Muscle of leg (tissue), 16 donors: ENCODE results near the gene RMDN2. TPM values are rescaled to one million over a fixed set of nuclear protein-coding genes. Genes with fewer than 3 reads are reported as not detected.
A peak's percentile ranks its signal among the peaks of the same experiment; 100 is the strongest.

Experiments
- DNase-seq: peaks from one replicate; pipeline ENCODE4 v3.0.0; 2013
- H3K27ac ChIP-seq: one replicate; pipeline ENCODE4 v1.5.1; 2013; ENCODE audit warnings: mild to moderate bottlenecking, low read length, control low read depth
- H3K27me3 ChIP-seq: one replicate; pipeline ENCODE4 v1.6.1; 2013; ENCODE audit warnings: low read length; ENCODE audit not compliant: control insufficient read depth, insufficient read depth
- H3K36me3 ChIP-seq: one replicate; pipeline ENCODE4 v1.6.1; 2013; ENCODE audit warnings: low read length; ENCODE audit not compliant: control insufficient read depth, insufficient read depth
- H3K4me1 ChIP-seq: one replicate; pipeline ENCODE4 v1.6.1; 2013; ENCODE audit warnings: low read length; ENCODE audit not compliant: control insufficient read depth, insufficient read depth
- H3K4me3 ChIP-seq: one replicate; pipeline ENCODE4 v1.5.1; 2013; ENCODE audit warnings: low read length, control low read depth
- H3K9me3 ChIP-seq: replicated peaks from 2 replicates; pipeline ENCODE4 v1.6.1; 2013; ENCODE audit warnings: low read depth, low read length; ENCODE audit not compliant: control insufficient read depth
- WGBS: methylation state at CpG from one replicate; pipeline ENCODE4 v1.1.5; 2013; ENCODE audit warnings: missing lambda C conversion rate; ENCODE audit not compliant: insufficient coverage; 5-methylcytosine and 5-hydroxymethylcytosine counted together
- long read RNA-seq, 11 donors: transcript quantifications; one replicate each; lab custom pipeline, GENCODE V29; 2026
- polyA plus RNA-seq, 8 donors: library from polyadenylated mRNA; unstranded; fragments of 120-200 nt; gene quantifications; one replicate each; pipeline versions ENCODE4 v1.2.1 to v1.2.3, GENCODE V29; 2013; ENCODE audit warnings: inconsistent platforms in 1 of 8, low replicate concordance in 1 of 8; ENCODE audit not compliant: insufficient read length in 8 of 8, insufficient read depth in 1 of 8
- total RNA-seq: library from RNA; stranded (reverse); fragments of 120-200 nt; gene quantifications from one replicate; pipeline ENCODE4 v1.2.4, GENCODE V29; 2013

Gene RMDN2, protein sequence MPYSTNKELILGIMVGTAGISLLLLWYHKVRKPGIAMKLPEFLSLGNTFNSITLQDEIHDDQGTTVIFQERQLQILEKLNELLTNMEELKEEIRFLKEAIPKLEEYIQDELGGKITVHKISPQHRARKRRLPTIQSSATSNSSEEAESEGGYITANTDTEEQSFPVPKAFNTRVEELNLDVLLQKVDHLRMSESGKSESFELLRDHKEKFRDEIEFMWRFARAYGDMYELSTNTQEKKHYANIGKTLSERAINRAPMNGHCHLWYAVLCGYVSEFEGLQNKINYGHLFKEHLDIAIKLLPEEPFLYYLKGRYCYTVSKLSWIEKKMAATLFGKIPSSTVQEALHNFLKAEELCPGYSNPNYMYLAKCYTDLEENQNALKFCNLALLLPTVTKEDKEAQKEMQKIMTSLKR
- total RNA-seq = 5.1 TPM
- 1 to 10 TPM; 2.6 to 5.1 (median 3.5) TPM for polyA plus RNA-seq
- long read RNA-seq, donor 1 = 0 reads
- long read RNA-seq, donor 2 = 0 reads
- long read RNA-seq, donor 3 = 0 reads
- long read RNA-seq, donor 4, partial matches to known transcripts = 0 of 2 reads
- long read RNA-seq, donor 4, other reads (novel, unspliced or antisense) = 0 of 2 reads
- long read RNA-seq, donor 5, partial matches to known transcripts = 0 of 2 reads
- long read RNA-seq, donor 5, other reads (novel, unspliced or antisense) = 0 of 2 reads
- long read RNA-seq, donor 6, partial matches to known transcripts = 0 of 2 reads
- long read RNA-seq, donor 6, other reads (novel, unspliced or antisense) = 0 of 2 reads
- long read RNA-seq, donor 7, partial matches to known transcripts = 0 of 1 reads
- long read RNA-seq, donor 7, other reads (novel, unspliced or antisense) = 0 of 1 reads
- long read RNA-seq, donor 8, partial matches to known transcripts = 0 of 1 reads
- long read RNA-seq, donor 8, other reads (novel, unspliced or antisense) = 0 of 1 reads
- long read RNA-seq, donor 9 = 0 reads
- long read RNA-seq, donor 10, partial matches to known transcripts = 0 of 3 reads
- long read RNA-seq, donor 10, other reads (novel, unspliced or antisense) = 0 of 3 reads
- long read RNA-seq, donor 11, partial matches to known transcripts = 0 of 1 reads
- long read RNA-seq, donor 11, other reads (novel, unspliced or antisense) = 0 of 1 reads

DNA sequence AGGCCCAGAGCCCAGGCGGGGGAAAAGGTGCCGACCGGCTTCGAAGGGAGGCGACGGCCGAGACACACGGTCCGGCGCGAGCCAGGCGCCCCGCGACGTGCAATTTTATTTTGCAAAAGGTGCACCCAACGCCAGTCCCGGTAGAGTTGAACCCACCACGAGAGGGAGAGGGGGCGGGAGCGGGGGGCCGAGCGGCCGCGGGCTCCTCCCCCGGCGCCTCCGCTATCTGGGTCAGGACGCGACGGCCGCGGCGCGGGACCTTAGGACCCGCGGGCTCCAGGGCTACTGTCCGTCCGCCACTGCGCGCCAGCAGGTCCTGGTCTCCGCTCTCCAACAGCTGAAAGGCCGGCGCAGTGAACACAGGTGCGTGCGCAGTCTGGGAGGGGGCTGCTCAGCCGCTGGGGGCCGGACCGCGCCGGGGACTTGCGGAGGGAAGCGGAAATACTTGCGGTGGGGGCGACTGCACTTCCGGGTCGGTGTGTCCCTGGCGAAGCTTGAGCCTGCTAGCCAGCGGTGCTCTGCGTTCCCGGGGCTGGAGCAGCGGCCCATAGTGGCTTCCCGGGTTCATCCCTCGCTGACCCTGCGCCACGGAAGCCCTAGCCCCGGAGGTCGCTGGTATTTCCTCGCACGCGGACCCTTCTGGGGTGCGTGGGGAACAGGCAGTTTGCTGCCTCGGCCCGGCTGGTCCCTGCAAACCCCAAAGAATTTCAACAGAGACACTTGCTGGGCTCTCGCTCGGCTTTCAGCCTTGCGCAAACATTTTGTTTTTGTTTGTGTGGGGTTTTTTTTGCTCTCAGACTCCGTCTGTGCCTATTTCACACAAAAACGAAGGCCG, at the start of gene RMDN2:
RMDN2 (plus strand) TSS at position 225 of the 835 bp plus-strand sequence. CDS start 3,991 bp downstream, outside the sequence.
- WGBS = under 1% methylated on average over 70 of the region's 79 CpGs
- H3K4me3 ChIP-seq = peak within 1 kb of the TSS; percentile 75
- no peaks in the 10 kb centered on the region for H3K36me3 ChIP-seq
- peaks cover 6% of the 10 kb centered on the region for H3K4me1 ChIP-seq
- H3K9me3 ChIP-seq = no peaks in the 10 kb centered on the region
- peak within 1 kb of the TSS; percentile 96 for H3K27ac ChIP-seq
- no peaks in the 10 kb centered on the region for H3K27me3 ChIP-seq
- peak; percentile 97 for DNase-seq

DNA sequence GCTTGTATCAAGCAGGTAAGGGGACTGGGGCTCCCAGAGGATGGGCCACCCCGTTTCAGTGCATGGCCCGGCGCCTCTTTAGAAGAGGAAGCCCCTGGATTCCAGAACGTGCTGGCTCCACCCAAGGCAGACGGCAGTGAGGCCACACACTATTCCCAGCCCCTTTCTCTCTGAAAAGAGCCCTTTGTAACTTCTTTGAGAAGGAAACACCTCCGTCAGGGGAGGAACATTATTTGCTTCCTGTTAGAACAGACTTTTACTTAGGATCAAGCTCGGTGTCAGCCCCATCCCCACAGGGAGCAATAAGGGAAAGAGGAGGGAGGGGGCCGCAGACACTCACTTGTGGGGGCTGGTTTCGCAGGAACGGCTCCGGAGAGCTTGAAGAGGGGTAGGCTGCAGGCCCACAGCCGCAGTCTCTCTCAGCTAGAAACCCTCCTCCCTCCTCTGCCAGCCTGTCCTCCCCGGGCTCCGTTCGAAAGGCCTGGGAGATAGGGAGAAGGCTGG, 49.6 kb upstream of the RMDN2 start:
- Histone ChIP-seq H3K4me1 (peaks cover 20% of the 10 kb centered on the region), H3K9me3 (no peaks in the 10 kb centered on the region), H3K27me3 (peaks cover 15% of the 10 kb centered on the region), H3K27ac (no peak overlapping the region), H3K36me3 (no peaks in the 10 kb centered on the region), H3K4me3 (no peak overlapping the region)
- no peak for DNase-seq
- WGBS = 20% methylated on average over 5 of the region's 15 CpGs

DNA sequence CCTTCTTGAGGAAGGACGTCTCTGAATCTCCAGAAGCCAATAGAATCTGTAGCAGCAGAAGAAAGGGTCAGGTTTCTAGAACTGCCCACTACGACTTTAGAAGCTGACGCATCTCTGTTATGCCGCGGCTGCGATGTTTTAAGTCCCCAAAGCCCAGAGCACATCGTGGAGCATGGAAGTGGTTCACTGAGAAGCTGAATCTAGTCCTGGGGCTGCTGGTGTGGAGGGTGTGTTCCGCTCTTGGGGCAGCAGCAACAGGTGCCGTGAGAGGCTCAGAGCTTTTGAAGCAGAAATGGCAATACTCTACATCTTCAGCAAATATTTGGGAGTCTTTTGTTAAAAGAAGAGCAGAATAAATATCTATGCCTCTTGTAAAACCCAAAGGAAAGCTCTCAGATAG, 48.9 kb upstream of the RMDN2 start:
- Histone ChIP-seq H3K36me3 (no peaks in the 10 kb centered on the region), H3K4me3 (no peak overlapping the region), H3K4me1 (peaks cover 18% of the 10 kb centered on the region), H3K27me3 (peaks cover 19% of the 10 kb centered on the region), H3K9me3 (no peaks in the 10 kb centered on the region), H3K27ac (no peak overlapping the region)
- no peak for DNase-seq
- WGBS = 78% methylated on average over 3 of the region's 9 CpGs

DNA sequence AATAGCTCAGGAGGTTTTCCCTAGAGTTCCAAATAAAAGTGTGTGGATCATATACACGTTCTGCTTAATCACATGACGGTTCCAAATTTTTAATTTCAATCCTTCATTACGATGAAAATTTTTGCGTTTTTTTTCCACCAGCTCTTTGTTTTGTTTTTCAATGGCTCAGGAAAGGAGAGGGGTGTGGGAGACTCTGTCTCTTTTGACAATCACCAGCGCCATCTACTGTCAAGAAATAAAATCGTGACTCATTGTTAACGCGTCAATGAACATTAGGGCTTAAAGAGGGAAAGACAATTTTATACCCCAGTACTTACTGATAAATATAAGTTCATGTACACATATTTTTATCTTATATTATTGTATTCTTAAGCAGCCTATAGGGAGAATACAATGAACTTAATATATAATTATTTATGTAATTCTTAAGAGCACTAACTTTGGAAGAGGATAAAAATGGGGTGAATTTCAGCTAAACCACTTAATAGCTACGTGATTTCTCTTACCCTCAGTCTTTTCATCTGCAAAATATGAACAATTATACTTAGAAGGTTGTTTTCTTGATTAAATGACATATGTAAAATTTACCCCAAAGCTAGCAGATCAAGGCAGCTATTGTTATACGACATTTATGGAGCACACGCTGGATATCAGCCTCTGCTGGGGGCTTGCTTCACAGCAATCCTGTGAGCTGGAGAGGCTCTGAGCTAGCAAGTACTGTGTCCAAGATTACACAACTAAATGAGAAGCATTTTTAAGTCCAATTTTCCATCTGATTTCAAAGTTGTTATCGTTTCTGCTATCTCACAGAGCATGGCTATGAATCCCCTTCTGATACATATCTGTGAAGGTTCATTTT, 47.4 kb upstream of the RMDN2 start:
- H3K4me3 ChIP-seq = no peak overlapping the region
- no peak overlapping the region for H3K27ac ChIP-seq
- peaks cover 22% of the 10 kb centered on the region for H3K27me3 ChIP-seq
- WGBS = 100% methylated on average over 2 of the region's 12 CpGs
- no peaks in the 10 kb centered on the region for H3K9me3 ChIP-seq
- no peaks in the 10 kb centered on the region for H3K36me3 ChIP-seq
- peak; percentile 84 for DNase-seq
- peaks cover 14% of the 10 kb centered on the region for H3K4me1 ChIP-seq

DNA sequence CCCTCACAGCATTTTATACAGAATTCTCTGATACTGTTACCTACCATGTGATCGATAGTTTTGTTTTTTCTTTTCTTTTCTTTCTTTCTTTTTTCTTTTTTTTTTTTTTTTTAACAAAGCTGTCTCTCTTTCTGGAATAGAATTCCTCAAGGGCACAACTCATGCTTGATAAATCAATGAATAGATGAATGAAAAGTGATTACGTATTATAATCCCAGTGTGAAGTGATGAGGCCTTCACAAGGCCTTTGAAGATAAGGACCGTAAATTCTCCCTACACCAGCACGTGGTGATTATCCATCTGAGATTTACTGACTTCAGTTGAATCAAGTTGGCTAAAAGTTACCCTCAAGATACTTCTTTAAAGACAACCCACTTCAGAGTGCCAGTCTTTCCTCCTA, 46.6 kb upstream of the RMDN2 start:
- Histone ChIP-seq H3K27ac (no peak overlapping the region), H3K36me3 (no peaks in the 10 kb centered on the region), H3K4me3 (no peak overlapping the region), H3K4me1 (peaks cover 11% of the 10 kb centered on the region), H3K9me3 (no peaks in the 10 kb centered on the region), H3K27me3 (peaks cover 19% of the 10 kb centered on the region)
- WGBS = 80% methylated on average over 1 of the region's 4 CpGs
- no peak for DNase-seq

DNA sequence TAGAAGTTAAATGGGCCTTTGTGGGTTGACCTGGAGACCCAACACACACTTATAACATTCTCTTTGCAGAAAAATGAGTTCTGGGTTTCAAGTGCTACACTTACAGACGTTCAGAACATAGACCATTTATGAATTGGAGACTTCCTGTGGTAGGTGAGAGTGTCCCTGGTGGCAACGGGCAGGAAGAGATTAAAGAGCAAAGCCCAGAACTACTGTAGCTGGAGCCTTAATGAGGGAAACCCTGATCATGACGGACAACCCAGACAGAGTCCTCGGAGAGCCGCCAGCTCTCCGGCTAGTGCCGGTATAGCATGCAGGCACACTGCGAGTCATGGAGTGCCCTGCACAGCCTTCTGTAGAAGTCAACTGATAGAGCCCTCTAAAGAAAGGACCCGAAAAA, 44.5 kb upstream of the RMDN2 start:
- H3K9me3 ChIP-seq = no peaks in the 10 kb centered on the region
- H3K27ac ChIP-seq = no peak overlapping the region
- H3K4me1 ChIP-seq = peaks cover 5% of the 10 kb centered on the region
- no peak overlapping the region for H3K4me3 ChIP-seq
- no peak for DNase-seq
- H3K27me3 ChIP-seq = peaks cover 11% of the 10 kb centered on the region
- H3K36me3 ChIP-seq = no peaks in the 10 kb centered on the region
- WGBS = 61% methylated on average over 7 of the region's 9 CpGs

DNA sequence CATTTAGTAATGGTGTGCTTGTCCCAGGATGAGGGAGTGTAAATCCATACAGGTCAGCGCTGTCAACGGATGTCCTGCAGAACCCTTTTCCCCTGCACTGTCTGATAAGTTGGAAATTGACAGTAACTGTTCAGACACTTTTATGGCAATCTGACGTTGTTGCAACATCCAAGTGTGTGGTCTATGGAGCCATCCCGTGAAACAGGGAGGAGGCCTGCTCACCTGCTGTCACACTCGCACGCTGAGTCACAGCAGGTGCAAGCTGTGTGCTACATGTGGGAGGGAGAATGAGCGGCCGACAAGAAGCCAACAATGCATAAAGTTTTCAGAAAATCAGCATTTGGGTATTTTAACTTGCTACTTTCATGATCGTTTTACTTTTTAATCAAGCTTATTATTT, 43.7 kb upstream of the RMDN2 start:
- Histone ChIP-seq H3K4me1 (no peaks in the 10 kb centered on the region), H3K27ac (no peak overlapping the region), H3K9me3 (no peaks in the 10 kb centered on the region), H3K27me3 (peaks cover 13% of the 10 kb centered on the region), H3K4me3 (no peak overlapping the region), H3K36me3 (no peaks in the 10 kb centered on the region)
- 63% methylated on average over 4 of the region's 9 CpGs for WGBS
- no peak for DNase-seq

DNA sequence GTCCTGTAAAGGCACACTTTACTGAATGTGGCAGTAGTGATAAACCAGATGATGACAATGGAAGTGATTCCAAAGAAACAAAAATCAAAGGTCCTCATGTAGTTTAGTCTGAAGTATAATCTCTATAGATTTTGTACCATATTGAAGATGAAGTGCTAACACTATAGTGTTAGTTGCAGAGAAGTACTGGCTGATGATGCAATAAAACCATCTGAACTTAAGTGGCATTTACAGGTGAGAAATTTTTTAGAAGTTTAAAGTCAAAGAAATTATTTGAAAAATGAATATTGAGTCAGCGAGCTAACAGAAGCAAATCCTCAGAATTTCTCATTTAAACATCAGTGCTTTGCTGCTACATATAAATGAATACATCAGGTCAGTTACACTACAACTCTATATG, 43.1 kb upstream of the RMDN2 start:
- no CpG with 5 or more reads among the region's 1 CpG for WGBS

DNA sequence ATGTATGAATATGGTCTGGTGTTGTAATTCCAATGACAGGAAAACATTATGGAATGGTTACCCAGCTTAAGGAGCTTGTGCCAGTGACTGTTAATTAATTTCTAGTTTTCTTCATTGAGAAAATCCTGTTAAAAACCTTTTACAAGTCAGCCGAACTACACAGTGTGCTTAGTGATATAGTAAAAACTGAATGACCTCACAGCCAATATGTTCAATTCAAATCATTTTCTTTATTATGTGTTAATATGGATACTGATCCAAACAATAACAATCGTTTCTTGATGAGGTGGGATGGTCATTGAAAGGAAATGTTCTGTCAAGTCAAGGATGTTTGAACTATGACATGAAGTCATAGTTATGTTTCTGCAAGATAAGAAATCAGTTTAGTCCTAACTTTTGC, 41.6 kb upstream of the RMDN2 start:
- WGBS = no CpG with 5 or more reads among the region's 2 CpGs

More for the DNA sequence above, 43.1 kb upstream of the RMDN2 start:
- Histone ChIP-seq H3K27ac (no peak overlapping the region), H3K4me1 (no peaks in the 10 kb centered on the region), H3K27me3 (peaks cover 13% of the 10 kb centered on the region), H3K4me3 (no peak overlapping the region), H3K36me3 (no peaks in the 10 kb centered on the region), H3K9me3 (no peaks in the 10 kb centered on the region)
- DNase-seq = no peak

More for the DNA sequence above, 41.6 kb upstream of the RMDN2 start:
- Histone ChIP-seq H3K4me1 (no peaks in the 10 kb centered on the region), H3K4me3 (no peak overlapping the region), H3K27ac (no peak overlapping the region), H3K36me3 (no peaks in the 10 kb centered on the region), H3K9me3 (no peaks in the 10 kb centered on the region), H3K27me3 (peaks cover 13% of the 10 kb centered on the region)
- DNase-seq = no peak
